AG04450 (cell line): Measurements from ENCODE around the gene NDST4. TPM values are rescaled to one million over a fixed set of nuclear protein-coding genes. Genes with fewer than 3 reads are reported as not detected.

Source experiments
- CTCF ChIA-PET: fragments of 300-600, 350-600 bp; formaldehyde crosslinking; extraction: SDS; loops from one replicate; lab custom pipeline; 2022; ENCODE audit warnings: antibody characterized with exemption, inconsistent platforms; lab: Charles Lee
- POLR2A ChIA-PET: fragments of 350-600 bp; formaldehyde crosslinking; extraction: SDS; loops from one replicate; lab custom pipeline; 2021; ENCODE audit warnings: antibody characterized with exemption, inconsistent platforms; lab: Yijun Ruan, JAX
- DNase-seq: peaks from one replicate; pipeline ENCODE4 v3.0.0-alpha.2; 2011; ENCODE audit warnings: low read depth, low spot score
- H3K27ac ChIP-seq: one replicate; pipeline ENCODE4 v1.5.1; 2012; ENCODE audit warnings: low read depth, low read length, control low read depth
- H3K27me3 ChIP-seq: one replicate; pipeline ENCODE4 v1.6.0; 2012; ENCODE audit warnings: low read length; ENCODE audit not compliant: control insufficient read depth, insufficient read depth
- H3K4me3 ChIP-seq: 2 replicates; pipeline ENCODE4 v1.5.1; 2011; ENCODE audit warnings: mild to moderate bottlenecking, low read depth, low read length, control low read depth
- H3K9me3 ChIP-seq: 2 replicates; pipeline ENCODE4 v1.5.1; 2012; ENCODE audit warnings: low read length; ENCODE audit not compliant: control insufficient read depth, insufficient read depth
- CTCF ChIP-seq: IDR thresholded peaks from 2 replicates; pipeline ENCODE4 v1.5.1; 2011; ENCODE audit warnings: low read depth, low read length, control low read depth, inconsistent platforms
- polyA plus RNA-seq: library from polyadenylated mRNA; depleted of rRNA; stranded (reverse); fragments of >200 nt; gene quantifications from 2 replicates; pipeline ENCODE4 v1.2.3, GENCODE V29; 2011

The NDST4 gene
- polyA plus RNA-seq, 1 experiment: not detected

GRCh38 chr4:114922592-114922933 is 190.9 kb downstream of the NDST4 start:
- DNase-seq: no peak
- Histone ChIP-seq H3K27ac (no peak overlapping the region), H3K9me3 (no peaks in the 10 kb centered on the region), H3K27me3 (no peaks in the 10 kb centered on the region), H3K4me3 (no peak overlapping the region)
- TF ChIP-seq CTCF: no peak
- CTCF ChIA-PET: no interaction called here
- POLR2A ChIA-PET: no interaction called here

DNA sequence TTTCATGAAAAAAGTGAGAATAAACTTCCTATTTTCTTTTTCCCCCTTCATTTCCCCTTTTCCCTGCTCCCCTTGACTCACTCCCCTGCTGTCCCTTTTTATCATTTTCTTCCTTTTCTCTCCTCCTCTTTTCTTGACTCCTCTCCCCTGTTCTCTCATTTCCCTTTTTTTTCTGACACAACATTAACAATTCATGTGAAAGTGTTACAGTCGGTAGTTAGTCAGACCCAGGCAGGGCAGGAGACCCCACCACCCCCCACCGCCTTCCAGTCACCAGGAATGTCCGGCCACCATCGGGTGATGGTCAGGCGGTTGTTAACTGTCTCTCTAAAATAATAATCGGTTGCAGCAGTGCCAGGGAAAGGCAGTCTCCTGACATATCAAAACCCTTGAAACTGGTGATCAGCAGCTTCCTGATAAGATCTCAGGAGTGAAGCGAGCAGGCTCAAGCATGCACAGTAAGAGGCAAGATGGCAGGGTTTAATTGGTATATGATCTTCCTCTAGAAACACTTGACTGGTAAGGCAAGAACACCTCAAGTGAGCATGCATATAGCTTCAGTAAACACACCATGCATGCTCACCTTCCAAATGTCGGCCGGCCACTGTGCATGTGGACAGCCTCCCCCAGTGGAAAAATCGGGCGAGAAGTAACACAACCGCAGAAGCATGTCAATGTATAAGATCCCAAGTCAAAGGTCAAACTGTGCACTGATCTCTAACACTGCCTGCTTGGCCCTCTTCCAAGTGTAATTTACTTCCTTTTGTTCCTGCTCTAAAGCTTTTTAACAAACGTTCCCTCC is 191.4 kb downstream of the NDST4 start:
- POLR2A ChIA-PET: no interaction called here
- H3K27me3 ChIP-seq: no peaks in the 10 kb centered on the region
- H3K9me3 ChIP-seq: no peaks in the 10 kb centered on the region
- DNase-seq: no peak
- no peak for TF ChIP-seq CTCF
- no peak overlapping the region for H3K27ac ChIP-seq
- CTCF ChIA-PET: no interaction called here
- H3K4me3 ChIP-seq: no peak overlapping the region

DNA sequence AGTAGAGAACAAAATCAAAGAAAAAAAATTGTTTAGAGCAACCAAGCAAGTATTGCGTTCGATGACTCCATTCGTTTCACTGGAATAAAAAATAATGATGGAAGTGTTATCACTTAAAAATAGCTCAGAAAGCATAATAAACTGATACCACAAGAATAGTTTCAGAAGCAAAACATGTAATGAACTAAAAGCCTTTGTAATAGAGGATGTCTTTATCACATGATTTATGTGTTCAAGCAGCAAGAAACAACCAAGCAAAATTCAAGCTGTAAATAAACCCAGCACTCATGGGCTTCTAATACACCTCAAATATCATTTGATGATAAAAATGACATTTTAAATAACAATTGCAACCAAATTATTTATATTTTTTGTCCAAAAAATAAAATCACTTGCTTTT is 192.2 kb downstream of the NDST4 start:
- no peak for TF ChIP-seq CTCF
- H3K4me3 ChIP-seq: no peak overlapping the region
- H3K27ac ChIP-seq: no peak overlapping the region
- ChIA-PET CTCF (no interaction called here), POLR2A (no interaction called here)
- H3K9me3 ChIP-seq: no peaks in the 10 kb centered on the region
- no peak for DNase-seq
- no peaks in the 10 kb centered on the region for H3K27me3 ChIP-seq

- no peak overlapping the region for H3K4me3 ChIP-seq
- DNase-seq: no peak
- CTCF ChIA-PET: no interaction called here
- POLR2A ChIA-PET: no interaction called here
- TF ChIP-seq CTCF: no peak
- H3K27me3 ChIP-seq: no peaks in the 10 kb centered on the region
- H3K9me3 ChIP-seq: no peaks in the 10 kb centered on the region
- no peak overlapping the region for H3K27ac ChIP-seq
These were observed 202.3 kb downstream of the NDST4 start for GRCh38 chr4:114911111-114911510.

GRCh38 chr4:114907568-114907967 is 205.9 kb downstream of the NDST4 start:
- ChIA-PET POLR2A (no interaction called here), CTCF (no interaction called here)
- no peak for DNase-seq
- Histone ChIP-seq H3K27me3 (no peaks in the 10 kb centered on the region), H3K4me3 (no peak overlapping the region), H3K9me3 (no peaks in the 10 kb centered on the region), H3K27ac (no peak overlapping the region)
- no peak for TF ChIP-seq CTCF
